H1 (cell line): Measurements from ENCODE around the gene SLC7A5.

Experiments
- EZH2 ChIP-seq: fragments of 200-600 bp; sonication (generic); IDR thresholded peaks from 2 replicates; pipeline ENCODE4 v1.7.1; 2012; ENCODE audit warnings: low read depth, mild to moderate bottlenecking, moderate library complexity, low read length, inconsistent platforms; ENCODE audit not compliant: severe bottlenecking
- FOSL1 ChIP-seq: IDR thresholded peaks from 2 replicates; pipeline ENCODE4 v1.6.1; 2011; ENCODE audit warnings: mild to moderate bottlenecking, low read depth, low read length, moderate library complexity; ENCODE audit not compliant: insufficient read depth
- JUN ChIP-seq: IDR thresholded peaks from 2 replicates; pipeline ENCODE4 v1.6.1; 2011; ENCODE audit warnings: low read depth, mild to moderate bottlenecking, improper control_type of control experiment, low read length
- PHF8 ChIP-seq: fragments of 200-600 bp; sonication (generic); conservative IDR thresholded peaks from 2 replicates; pipeline ENCODE4 v1.7.1; 2012; ENCODE audit warnings: low read depth, mild to moderate bottlenecking, inconsistent platforms, low read length, moderate library complexity
- POLR2A ChIP-seq, 2 experiments: IDR thresholded peaks; 1 replicate in 1 of 2; 2 replicates in 1 of 2; pipeline ENCODE4 v1.6.1; 2011; ENCODE audit warnings: low read depth in 2 of 2, low read length in 2 of 2, mild to moderate bottlenecking in 2 of 2; ENCODE audit errors: control extremely low read depth in 1 of 2
- POLR2AphosphoS5 ChIP-seq: IDR thresholded peaks from 2 replicates; pipeline ENCODE4 v1.6.1; 2011; ENCODE audit warnings: low read depth, low read length
- TAF1 ChIP-seq: IDR thresholded peaks from 2 replicates; pipeline ENCODE4 v1.6.1; 2011; ENCODE audit warnings: mild to moderate bottlenecking, low read depth, low read length
- TF ChIP-seq, protein P1 (sequence below), 3 experiments: IDR thresholded peaks; 1 replicate in 2 of 3; 2 replicates in 1 of 3; pipeline versions ENCODE4 v1.5.1 to v1.6.1; 2011; ENCODE audit warnings: low read length in 3 of 3, mild to moderate bottlenecking in 3 of 3, inconsistent platforms in 2 of 3, low read depth in 1 of 3, moderate library complexity in 1 of 3; ENCODE audit not compliant: insufficient read depth in 1 of 3; ENCODE audit errors: control extremely low read depth in 1 of 3

DNA sequence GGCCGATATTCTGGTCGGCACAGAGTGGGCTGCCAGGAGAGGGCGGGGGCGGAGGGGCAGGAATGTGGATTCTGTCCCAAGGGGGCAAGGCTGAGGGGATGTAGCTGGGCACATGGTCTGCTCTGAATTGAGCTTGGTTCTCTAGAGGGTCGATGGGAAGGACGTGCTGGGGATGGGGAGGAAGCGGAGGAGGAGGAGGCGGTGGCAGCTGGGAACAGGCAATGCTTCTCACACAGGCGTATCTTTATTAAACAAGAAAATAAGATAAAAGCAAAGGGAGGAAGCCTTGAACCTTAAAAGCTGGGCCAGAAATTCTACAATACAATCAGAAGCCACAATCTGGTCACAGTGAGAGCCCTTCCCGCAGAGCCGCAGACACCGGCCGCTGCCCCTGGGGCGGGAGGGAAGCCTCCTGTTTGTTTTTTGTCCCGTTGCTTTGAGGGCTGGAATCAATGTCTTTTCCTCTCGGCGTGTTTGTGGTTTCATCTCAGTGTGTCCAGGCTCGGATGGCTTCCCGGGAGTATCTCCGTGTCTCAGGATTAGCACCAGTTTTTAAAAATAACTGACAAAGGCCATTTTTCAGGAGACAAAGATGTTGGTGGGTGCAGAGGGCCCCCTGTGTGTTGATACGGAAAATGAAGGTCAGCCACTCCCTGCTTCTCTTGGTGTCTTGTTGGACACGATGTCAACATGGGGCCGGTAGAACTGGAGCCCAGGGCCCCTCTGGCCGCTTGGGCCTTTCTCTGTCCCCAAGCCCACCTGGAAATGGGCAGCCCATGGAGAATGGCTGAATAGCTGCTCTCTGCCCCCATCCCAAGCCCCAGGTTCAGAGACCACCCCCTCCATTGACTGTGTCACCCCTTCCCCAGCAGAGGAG lies 12.3 kb upstream of the SLC7A5 start:
- TF ChIP-seq TAF1 = no peak
- TF ChIP-seq POLR2A (IDR thresholded peaks at IDR 0.05; ENCODE audit: control extremely low read depth in 1 of 2, low read depth in 2 of 2, low read length in 2 of 2) = no peak
- no peak for TF ChIP-seq POLR2AphosphoS5
- TF ChIP-seq, protein P1, sequence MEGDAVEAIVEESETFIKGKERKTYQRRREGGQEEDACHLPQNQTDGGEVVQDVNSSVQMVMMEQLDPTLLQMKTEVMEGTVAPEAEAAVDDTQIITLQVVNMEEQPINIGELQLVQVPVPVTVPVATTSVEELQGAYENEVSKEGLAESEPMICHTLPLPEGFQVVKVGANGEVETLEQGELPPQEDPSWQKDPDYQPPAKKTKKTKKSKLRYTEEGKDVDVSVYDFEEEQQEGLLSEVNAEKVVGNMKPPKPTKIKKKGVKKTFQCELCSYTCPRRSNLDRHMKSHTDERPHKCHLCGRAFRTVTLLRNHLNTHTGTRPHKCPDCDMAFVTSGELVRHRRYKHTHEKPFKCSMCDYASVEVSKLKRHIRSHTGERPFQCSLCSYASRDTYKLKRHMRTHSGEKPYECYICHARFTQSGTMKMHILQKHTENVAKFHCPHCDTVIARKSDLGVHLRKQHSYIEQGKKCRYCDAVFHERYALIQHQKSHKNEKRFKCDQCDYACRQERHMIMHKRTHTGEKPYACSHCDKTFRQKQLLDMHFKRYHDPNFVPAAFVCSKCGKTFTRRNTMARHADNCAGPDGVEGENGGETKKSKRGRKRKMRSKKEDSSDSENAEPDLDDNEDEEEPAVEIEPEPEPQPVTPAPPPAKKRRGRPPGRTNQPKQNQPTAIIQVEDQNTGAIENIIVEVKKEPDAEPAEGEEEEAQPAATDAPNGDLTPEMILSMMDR (IDR thresholded peaks at IDR 0.05; ENCODE audit: control extremely low read depth in 1 of 3, insufficient read depth in 1 of 3, low read depth in 1 of 3, low read length in 3 of 3) = no peak
- no peak for TF ChIP-seq PHF8
- TF ChIP-seq FOSL1 = no peak
- TF ChIP-seq EZH2 = no peak
- no peak for TF ChIP-seq JUN
